IPS-NIHi7 (cell line): ENCODE measurements around the gene PLXDC1.
A peak's percentile ranks its signal among the peaks of the same experiment; 100 is the strongest.

ENCODE experiments used
- DNase-seq: peaks from one replicate; pipeline ENCODE4 v3.0.0; 2012; ENCODE audit warnings: mixed read lengths; ENCODE audit errors: extremely low spot score

Gene PLXDC1

DNA sequence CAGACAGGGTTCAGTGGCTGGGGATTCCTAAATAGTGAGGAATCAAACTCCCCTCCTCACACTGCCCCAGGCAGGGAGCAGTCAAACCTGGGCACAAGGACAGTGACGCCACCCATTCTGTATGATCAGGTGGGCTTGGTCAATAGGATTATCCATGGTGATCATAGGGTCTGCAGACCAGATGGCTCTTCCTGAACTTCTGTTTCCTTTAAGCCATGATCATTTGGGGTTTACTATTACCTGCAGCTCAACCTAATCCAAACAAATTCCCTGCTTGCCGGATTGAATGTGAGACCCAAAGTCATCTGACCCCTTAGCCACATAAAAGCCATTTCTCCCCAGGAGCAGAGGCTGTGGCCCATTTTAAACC lies 54.3 kb downstream of the PLXDC1 start:
- no peak for DNase-seq

DNA sequence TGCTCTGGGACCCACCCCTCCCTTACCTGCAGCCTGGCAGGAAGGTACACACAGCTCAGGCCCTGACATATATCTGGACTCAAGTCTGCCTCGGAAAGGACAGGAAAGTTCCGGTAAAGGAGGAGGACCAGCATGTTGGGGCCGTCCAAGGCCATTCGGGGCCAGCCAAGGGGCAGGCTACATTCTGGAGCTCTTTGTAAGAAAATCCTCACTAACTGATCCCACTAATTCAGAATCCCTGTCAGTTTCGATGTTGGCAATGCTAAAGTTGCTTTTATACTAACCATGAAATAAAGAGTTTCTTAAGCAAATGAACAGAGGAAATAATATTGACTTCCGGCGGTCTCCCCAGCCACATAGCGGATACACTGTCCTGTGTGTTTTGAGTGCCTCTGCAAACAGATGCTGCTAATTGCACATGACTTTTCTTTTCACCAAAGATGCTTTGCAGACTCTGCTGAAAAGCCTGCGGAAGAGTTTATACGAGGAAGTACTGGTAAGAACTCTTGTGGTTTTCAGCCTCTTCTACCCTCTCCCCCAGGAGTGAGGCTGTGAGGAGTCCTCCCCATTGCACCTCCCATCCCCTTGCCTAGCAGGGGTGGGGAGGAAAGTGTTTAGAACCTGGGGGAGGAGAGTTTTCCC lies 54.8 kb downstream of the PLXDC1 start:
- no peak for DNase-seq

DNA sequence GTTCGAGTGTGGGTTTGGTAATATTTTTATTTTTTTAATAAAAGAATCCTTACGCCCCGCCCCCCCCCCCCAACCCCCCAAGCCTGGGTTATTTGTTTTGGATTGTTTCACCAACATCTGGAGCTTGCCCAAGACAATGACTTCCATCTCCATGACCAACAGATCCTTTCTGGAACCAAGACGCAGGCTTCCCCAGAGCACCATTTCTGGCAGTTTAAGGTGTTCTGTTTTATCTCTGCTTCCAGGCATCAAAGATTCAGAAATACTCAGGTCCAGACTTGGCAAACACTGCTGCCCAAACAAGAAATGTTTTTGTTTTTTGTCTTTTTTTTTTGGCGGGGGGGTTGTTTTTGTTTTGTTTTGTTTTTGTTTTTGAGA lies 56.1 kb downstream of the PLXDC1 start:
- no peak for DNase-seq

DNA sequence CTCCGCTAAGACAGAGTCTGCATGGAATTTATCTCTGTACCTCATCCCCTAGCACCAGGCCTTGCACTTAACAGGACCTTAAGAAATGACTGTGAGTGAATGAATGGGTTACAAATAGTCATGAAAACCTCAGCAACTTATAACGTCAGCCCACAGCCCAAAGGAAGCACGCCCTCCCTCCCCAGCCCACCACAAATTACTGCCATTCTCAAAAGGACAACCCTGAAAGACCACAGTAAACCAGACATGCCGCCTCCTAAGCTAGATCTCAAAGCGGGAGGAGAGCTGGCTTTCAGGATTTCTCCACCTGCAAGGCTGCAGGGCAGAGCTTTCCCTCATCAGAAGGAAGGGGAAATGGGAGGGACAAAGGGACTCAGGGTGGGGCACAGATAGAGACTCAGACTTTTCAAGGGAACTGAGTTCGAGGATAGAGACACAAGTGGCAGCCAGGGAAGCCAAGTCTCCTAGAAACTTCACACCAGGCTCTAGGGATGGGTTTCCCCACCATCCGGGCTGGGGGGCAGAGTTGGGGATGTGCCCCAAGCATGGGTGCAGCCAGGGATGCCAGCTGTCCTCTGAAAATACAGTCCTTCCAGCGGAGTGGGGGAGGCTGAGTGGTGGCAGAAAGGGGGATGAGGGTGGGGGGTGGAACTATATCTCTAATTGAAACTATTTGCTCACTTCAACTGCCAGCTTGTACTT lies 56.7 kb downstream of the PLXDC1 start:
- DNase-seq, result no peak

DNA sequence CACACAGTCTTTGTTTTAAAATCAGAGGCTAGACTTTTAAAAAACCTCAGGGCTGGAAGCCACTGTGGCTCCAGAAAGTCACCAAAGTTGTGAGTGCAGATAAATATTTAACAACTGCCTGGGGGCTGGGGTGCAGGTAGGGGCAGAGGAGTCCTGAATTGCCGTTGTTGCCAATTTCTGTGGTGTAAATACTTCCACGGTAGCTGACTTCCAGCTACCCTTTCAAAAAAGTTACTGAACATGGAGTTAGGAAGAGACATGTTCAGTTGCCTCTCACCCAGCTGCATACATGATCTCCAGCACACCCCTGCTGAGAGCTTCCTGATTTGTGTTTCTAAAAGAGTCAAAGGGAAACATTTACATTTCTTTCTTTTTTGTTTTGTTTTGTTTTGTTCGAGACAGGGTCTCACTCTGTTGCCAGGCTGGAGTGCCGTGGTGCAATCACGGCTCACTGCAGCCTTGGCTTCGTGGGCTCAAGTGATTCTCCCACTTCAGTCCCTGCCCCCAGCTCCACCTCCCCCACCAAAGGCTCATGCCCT lies 58.7 kb downstream of the PLXDC1 start:
- no peak for DNase-seq

DNA sequence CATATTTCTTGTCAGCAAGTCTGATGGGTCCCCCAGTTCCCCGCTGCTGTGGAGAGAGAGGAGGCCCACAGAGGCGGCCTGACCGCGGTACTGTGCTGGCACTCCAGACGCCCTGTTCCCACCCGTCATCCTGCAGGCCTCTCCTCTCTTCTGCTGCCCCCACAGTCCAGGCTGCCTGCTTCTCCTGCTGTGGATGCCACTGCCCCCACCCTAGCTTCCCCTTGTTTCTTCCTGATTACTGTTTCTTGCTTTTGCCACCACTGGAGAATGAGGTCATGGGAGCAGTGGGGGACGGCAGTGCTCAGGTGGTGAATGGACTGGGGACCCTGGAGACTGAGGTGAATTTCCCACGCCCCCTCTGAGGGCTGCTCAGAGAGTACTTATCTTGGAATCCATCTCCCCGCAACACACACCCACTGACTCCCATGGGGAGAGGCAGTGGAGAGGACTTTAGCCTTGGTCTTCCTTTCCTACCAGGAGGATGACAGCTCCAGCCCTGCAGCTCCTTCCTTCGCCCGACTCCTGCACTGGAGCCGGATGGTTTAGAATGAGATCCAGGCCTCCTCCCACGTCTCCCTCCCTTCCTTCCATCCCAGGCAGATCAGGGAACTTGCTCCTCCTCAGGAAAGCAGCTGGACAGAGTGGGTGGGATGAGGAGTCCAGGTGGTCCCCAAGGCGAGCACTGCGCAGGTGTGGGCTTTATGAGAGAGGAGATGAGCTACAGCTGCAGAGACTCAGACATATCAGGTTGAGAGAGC lies 60.4 kb downstream of the PLXDC1 start:
- no peak for DNase-seq

DNA sequence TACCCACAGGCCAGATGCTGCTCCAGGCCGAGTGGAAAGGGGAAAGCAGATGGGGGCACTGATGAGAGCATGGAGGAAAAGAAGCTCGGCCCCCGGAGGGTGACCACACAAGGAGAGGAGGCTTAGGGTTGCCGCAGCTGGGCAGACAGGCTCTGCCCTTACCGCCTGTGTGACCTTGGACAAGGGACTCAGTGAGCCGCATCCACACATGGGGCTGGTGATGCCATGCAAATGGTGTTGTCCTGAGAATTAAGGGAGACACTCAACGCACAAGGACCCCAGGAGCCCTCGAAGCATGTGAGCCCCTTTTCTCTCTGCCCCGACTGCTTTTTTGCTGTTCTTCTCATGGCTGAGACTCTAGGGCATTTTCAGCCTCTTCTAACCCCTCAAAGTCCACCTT lies 61.0 kb downstream of the PLXDC1 start:
- DNase-seq, result no peak

DNA sequence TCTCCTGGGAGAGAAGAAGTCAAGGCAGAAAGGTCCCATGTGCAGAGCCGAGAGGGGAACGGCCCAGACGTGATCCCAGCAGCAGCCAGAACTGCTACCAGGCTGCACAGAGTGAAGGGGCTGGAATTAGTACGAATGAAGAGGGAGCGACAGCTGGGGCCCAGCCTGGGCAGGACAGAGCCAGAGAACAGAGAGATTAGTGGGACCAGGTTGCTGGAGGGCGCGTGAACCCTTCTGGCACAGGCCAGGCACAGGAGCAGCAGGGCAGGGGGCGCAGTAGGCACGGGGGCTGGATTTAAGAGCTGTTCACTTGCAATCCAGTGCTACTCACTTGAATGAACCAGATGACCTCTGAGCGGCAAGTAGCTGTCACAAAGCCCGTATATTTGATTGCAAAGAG lies 66.9 kb downstream of the PLXDC1 start:
- DNase-seq, result no peak

DNA sequence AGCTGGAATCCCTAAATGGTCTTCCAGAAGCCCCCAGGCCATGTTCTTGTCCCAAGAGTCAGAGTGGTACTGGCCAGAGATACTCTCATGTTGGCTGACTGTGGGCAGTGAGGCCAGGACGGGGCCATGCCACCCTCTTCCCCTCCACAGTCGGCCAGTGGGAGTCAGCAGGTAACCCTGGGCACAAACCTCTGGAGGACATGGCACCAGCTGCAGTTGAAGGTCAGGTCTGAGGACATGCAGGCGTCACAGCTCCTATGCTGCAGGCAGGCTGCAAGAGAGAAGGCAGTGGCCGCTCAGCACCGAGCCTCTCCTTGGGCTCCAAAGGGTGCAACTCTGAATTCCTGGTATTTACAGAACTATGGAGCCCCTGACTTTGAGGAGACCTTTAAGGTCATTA lies 68.2 kb downstream of the PLXDC1 start:
- no peak for DNase-seq

DNA sequence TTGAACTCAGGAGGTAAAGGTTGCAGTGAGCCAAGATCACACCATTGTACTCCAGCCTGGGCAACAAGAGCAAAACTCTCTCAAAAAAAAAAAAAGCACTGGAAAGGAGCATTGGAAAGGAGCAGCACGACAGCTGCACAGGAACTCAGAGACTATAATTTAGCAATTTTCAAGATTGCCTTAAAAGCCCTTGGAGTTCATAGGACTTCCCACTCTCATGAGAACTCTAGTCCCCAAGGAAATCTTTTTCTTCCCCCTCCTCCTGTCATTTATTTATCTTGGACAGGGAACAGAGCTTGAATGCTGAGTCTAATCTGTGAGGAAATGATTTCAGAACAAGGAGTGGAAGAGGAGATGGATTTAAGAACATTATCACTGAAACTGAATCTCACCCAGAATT lies 69.0 kb downstream of the PLXDC1 start:
- DNase-seq, result no peak

DNA sequence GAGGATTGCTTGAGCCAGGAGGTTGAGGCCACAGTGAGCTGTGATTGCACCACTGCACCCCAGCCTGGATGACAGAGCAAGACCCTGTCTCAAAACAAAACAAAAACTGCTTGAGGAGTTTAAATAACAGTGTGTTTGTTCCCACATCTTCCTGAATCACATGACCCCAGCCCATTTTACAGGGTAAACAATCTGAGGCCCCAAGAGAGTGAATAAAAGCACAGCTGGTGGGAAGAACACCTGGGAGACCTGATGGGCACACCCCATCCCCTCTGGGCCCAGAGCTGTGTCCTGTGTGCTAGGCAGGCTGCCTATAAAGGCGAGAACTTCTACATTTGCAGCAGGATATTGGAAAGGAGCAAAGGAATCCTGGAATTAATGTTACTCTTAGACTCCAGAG lies 69.6 kb downstream of the PLXDC1 start:
- no peak for DNase-seq

DNA sequence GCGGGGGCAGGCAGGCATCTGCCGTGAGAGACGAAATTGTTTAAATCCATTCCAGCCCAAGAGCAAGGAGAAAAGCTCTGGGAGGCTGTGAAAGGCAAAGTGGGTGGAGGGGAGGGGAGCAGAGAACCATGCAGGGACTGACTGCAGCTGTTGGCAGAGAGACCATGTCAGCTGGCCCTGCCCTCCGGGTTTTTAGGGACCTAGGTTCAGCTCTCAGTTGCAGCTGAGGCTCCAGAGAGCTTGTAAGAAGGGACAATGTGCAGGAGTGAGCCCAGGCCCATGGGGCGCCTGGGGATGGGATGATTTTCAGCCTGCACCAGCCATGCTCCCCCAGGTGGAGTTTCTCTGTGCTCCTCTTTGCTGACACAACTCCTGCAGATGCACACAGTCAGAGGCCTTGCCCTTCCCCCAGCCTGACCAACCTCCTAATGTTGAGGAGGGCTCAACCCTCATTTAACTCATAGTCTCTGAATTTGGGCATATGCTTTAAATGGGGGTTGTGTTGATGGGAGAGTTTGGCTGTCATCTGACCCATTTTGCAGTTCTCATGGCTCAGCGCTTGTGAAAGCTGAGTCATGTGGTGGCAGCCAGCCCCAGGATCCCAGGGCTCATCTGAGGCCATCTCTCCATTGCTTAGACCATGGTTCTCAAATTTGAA lies 70.9 kb downstream of the PLXDC1 start:
- DNase-seq, result no peak

DNA sequence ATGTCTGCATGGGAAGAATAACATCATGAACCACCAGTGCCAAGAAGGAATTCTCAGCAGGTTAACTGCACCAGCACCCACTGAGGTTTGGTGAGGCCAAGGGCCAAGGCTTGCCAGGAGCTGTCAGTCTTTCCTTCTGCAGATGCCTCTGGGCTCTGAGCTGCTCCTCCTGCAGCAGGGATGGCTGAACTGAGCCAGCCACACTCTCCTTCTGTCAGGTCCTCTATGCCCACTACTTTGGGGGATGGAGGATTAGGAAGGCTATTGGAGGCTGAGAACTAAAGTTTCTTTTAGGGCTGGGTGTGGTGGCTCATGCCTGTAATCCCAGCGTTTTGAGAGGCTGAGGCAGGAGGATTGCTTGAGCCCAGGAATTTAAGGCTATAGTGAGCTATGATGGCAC lies 71.6 kb downstream of the PLXDC1 start:
- DNase-seq, result no peak

DNA sequence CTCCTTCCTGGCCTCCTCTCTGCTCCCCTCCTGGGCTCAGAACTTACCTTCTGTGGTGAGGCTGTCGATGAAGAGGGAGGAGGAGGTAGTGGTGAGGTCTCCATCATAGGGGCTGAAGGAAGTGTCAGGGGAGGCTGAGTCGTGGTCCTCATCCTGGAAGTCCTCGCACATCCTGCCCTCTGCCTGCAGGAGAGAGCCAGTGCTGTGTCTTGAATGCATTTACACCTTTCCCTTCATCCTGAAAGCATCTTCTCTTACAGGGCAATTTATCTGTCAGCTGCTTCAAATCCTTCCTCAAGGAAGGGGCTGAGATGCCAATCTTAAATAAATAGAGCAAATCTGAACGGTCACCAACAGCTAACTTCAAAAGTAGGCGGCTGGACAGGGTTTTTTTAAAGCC lies 73.6 kb downstream of the PLXDC1 start:
- DNase-seq, result no peak

DNA sequence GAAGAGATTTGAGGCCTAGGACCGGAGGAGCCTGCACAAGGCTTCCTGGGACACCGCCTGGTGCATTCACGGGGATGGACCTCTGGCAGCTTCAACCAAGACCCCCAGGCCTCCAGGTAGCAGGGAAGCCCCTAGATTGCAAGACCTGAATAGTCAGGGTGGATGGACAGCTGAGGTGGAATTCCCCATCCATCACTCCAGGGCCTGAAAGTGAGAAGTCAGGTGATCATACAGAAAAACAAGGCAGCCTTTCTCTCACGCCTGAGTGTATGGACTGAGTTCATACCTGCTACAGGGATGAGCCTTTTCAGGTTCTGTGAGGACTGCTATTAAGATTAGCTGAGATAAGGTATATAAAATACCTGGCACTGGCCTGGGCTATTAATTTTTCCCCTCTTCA lies 74.2 kb downstream of the PLXDC1 start:
- DNase-seq, result no peak

DNA sequence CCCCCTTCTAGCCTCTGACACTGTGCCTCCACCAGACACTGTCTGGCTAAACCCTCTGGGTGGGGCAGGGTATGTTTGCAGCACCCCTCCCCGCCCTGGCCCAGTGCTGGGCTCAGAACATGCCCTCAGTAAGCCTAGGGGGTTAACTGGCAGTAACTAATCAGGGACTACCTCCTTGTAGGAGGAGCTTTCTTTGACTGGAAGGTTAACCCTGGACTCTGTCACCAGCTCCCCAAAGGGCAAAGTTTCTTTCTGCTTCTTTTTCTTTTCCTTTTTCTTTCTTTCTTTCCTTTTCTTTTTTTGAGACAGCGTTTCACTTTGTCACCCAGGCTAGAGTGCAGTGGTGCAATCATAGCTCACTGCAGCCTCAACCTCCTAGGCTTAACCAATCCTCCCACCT lies 76.8 kb downstream of the PLXDC1 start:
- no peak for DNase-seq

DNA sequence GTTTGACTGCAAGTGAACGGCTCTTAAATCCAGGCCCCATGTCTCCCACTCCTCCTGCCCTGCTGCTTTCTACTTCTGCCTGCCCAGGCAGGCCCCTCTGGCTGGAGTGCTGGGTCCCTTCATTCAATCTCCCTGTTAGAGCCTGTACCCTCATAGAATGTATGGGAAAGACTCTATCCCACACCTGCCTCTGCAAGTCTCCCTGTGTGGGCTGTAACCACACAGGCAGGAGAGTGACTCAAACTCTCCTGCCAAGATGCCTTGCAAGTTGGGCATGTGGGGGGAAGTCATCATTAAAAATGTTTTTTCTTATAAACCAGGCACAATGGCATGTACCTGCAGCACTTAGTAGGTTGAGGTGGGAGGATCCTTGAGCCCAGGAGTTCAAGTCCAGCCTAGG lies 77.5 kb downstream of the PLXDC1 start:
- no peak for DNase-seq

DNA sequence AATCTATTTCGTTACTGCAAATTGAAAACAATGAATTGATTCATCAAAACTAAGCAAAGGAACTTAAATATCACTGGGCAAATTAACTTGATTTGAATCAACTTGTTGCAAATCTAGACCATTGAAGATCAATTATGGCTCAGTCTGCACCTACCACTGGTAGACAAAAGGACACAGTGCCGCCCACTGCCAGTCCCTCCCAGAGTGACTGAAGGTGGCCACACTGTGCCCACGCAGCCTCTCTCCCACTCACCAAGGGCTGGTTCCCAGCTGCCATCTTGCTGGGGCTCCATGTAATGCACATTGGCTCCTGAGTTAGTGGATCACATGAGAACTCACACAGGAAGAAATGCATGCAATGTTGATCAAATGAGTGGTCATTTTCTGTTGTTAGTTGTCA lies 78.1 kb downstream of the PLXDC1 start:
- DNase-seq, result no peak

DNA sequence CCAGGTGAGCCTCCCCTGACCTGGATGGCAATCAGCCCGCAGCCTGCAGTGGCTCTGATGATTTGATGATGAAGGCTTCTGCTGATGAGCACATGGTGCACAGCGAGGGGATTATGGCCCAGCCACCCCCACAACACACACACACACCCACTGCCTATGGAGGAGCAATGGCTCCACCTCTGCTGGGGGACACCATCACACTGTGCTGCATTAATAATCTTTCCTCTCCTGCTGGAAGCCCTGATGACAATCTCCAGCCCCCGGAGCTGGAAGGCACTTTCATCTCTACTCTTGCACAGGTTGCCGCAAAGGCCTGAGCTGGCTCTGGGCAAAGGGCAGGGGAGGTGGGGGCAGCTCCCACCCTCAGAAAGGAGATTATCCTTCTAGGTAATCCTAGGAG lies 79.9 kb downstream of the PLXDC1 start:
- DNase-seq, result no peak

DNA sequence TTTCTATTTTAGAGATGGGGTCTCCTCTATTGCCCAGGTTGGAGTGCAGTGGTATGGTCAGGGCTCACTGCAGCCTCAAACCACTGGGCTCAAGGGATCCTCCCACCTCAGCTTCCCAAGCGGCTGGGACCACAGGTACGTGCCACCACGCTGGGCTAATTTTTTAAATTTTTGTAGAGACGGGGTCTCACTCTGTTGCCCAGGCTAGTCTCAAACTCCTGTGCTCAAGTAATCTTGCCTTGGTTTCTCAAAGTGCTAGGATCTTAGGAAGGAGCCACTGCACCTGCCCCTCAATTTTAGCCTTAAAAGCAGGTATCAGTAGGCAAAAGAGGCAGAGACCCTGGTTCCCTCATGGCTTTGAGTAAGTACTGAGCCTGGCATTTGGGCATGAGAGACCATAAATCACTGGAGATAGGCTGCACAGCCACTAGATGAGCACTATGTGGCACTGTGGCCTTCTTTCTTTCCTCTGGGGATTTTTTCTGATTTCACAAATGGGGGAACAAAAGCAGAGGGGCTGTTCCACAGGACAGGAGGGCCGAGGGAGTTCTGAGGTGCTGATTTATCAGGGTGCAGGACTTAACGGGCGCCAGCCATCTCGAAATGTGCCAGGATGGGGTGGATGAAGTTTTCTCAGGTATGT lies 82.2 kb downstream of the PLXDC1 start:
- peak; percentile 74 for DNase-seq

DNA sequence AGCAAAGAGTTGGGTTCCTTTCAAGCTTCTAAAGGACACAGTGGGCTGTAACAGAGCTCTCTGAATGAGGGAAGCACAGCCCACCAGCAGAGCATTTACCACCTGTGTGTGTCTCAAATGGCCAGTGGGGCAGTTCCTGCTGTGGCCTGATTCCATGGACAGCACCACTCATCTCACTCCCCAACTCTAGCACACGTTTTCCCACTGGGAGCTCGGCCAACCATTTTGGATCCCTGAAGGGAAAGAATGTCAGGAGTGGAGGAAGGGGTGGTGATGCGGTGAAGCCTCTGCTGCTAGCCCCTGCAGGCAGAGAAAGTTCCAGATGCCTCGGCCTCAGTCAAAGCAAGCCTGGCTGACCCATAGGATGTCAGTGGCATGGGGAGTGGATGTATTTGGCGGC lies 86.6 kb downstream of the PLXDC1 start:
- no peak for DNase-seq

DNA sequence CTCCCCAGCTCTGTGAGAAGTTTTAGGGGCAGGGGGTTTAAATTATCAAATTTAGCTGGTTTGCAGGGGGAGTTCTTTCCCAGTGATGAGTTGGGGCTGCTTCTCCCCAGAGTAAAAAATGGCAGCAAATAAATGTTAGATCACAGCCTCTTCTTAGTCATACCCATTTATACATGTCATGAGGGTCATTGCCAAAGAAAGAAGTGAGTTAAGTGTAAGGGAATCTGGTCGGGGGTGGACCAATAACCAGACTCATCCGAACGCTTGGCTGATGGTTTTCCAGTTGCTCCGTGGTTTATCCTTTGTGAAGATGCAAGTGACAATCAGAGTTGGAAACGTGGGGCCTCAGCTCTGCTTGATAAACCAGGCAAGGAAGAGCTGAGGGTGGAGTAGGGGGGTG lies 87.1 kb downstream of the PLXDC1 start:
- DNase-seq, result no peak
